ENCODE results near the gene MLXIP. TPM values are rescaled to one million over a fixed set of nuclear protein-coding genes. Genes with fewer than 3 reads are reported as not detected.

MLXIP gene
- total and polyA plus RNA-seq, 9 of the 15 experiments (the other 6 are each of a cell fraction or from before 2014, with no cell fraction given) = 2.2 to 66.3 (median 18.1) TPM

GRCh38 chr12:122097927-122098756, 19.6 kb downstream of the MLXIP start (continued):
- no peak for TF ChIP-seq ARID3B (CRISPR knock-in tag; IDR thresholded peaks at IDR 0.05; ENCODE audit: borderline replicate concordance)
- TF ChIP-seq MEF2D (tag; conservative IDR thresholded peaks at IDR 0.05; ENCODE audit: low read depth) = peak; percentile 65
- TF ChIP-seq, protein P1, sequence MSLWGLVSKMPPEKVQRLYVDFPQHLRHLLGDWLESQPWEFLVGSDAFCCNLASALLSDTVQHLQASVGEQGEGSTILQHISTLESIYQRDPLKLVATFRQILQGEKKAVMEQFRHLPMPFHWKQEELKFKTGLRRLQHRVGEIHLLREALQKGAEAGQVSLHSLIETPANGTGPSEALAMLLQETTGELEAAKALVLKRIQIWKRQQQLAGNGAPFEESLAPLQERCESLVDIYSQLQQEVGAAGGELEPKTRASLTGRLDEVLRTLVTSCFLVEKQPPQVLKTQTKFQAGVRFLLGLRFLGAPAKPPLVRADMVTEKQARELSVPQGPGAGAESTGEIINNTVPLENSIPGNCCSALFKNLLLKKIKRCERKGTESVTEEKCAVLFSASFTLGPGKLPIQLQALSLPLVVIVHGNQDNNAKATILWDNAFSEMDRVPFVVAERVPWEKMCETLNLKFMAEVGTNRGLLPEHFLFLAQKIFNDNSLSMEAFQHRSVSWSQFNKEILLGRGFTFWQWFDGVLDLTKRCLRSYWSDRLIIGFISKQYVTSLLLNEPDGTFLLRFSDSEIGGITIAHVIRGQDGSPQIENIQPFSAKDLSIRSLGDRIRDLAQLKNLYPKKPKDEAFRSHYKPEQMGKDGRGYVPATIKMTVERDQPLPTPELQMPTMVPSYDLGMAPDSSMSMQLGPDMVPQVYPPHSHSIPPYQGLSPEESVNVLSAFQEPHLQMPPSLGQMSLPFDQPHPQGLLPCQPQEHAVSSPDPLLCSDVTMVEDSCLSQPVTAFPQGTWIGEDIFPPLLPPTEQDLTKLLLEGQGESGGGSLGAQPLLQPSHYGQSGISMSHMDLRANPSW (CRISPR knock-in tag; IDR thresholded peaks at IDR 0.05) = peak; percentile 40; the same call in 1 of the 2 replicates
- no peak for TF ChIP-seq HNRNPK (IDR thresholded peaks at IDR 0.05; ENCODE audit: low read depth, low read length, poor library complexity, severe bottlenecking)
- peak; percentile 59; the same call in 1 of the 2 replicates for TF ChIP-seq USF2 (CRISPR knock-in tag; IDR thresholded peaks at IDR 0.05)
- TF ChIP-seq SOX6 (IDR thresholded peaks at IDR 0.05) = peak; percentile 97
- TF ChIP-seq STAT5A (IDR thresholded peaks at IDR 0.05; ENCODE audit: borderline replicate concordance, low read length) = peak; percentile 89
- 0 out of 4 replicates have a peak, but pooled peaks of 1 of the 2 experiments have one; percentile 38 for TF ChIP-seq SRF (CRISPR knock-in tag; IDR thresholded peaks at IDR 0.05)
- TF ChIP-seq ARNT (IDR thresholded peaks at IDR 0.05) = peak; percentile 81 to 86; a peak in 3 of 4 replicates
- no peak for TF ChIP-seq ZNF354B (CRISPR knock-in tag; IDR thresholded peaks at IDR 0.05)
- TF ChIP-seq PYGO2 (tag; IDR thresholded peaks at IDR 0.05) = 0 out of 2 replicates have a peak, but pooled peaks have one; percentile 43
- TF ChIP-seq CREM (IDR thresholded peaks at IDR 0.05; ENCODE audit: low read depth) = peak; percentile 81
- no peak for TF ChIP-seq HMG20B (CRISPR knock-in tag; IDR thresholded peaks at IDR 0.05)
- TF ChIP-seq, protein P2, sequence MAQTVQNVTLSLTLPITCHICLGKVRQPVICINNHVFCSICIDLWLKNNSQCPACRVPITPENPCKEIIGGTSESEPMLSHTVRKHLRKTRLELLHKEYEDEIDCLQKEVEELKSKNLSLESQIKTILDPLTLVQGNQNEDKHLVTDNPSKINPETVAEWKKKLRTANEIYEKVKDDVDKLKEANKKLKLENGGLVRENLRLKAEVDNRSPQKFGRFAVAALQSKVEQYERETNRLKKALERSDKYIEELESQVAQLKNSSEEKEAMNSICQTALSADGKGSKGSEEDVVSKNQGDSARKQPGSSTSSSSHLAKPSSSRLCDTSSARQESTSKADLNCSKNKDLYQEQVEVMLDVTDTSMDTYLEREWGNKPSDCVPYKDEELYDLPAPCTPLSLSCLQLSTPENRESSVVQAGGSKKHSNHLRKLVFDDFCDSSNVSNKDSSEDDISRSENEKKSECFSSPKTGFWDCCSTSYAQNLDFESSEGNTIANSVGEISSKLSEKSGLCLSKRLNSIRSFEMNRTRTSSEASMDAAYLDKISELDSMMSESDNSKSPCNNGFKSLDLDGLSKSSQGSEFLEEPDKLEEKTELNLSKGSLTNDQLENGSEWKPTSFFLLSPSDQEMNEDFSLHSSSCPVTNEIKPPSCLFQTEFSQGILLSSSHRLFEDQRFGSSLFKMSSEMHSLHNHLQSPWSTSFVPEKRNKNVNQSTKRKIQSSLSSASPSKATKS (CRISPR knock-in tag; IDR thresholded peaks at IDR 0.05) = no peak
- TF ChIP-seq, protein P3, sequence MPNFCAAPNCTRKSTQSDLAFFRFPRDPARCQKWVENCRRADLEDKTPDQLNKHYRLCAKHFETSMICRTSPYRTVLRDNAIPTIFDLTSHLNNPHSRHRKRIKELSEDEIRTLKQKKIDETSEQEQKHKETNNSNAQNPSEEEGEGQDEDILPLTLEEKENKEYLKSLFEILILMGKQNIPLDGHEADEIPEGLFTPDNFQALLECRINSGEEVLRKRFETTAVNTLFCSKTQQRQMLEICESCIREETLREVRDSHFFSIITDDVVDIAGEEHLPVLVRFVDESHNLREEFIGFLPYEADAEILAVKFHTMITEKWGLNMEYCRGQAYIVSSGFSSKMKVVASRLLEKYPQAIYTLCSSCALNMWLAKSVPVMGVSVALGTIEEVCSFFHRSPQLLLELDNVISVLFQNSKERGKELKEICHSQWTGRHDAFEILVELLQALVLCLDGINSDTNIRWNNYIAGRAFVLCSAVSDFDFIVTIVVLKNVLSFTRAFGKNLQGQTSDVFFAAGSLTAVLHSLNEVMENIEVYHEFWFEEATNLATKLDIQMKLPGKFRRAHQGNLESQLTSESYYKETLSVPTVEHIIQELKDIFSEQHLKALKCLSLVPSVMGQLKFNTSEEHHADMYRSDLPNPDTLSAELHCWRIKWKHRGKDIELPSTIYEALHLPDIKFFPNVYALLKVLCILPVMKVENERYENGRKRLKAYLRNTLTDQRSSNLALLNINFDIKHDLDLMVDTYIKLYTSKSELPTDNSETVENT (CRISPR knock-in tag; IDR thresholded peaks at IDR 0.05) = no peak
- no peak for TF ChIP-seq ZKSCAN8 (CRISPR knock-in tag; IDR thresholded peaks at IDR 0.05)
- TF ChIP-seq TRIM28 (IDR thresholded peaks at IDR 0.05) = no peak
- peak; percentile 99 for TF ChIP-seq GATA2 (CRISPR knock-in tag; IDR thresholded peaks at IDR 0.05)

All from K562 (cell line).